GM18951 (cell line): ENCODE results near the gene PLCB1.

Experiments
- POLR2A ChIP-seq: IDR thresholded peaks from 4 replicates; pipeline ENCODE4 v1.6.1; 2011; ENCODE audit warnings: mild to moderate bottlenecking; ENCODE audit not compliant: insufficient read length, insufficient read depth; ENCODE audit errors: extremely low read depth
- in situ Hi-C: fragments of 300-500 bp; cut with MboI; formaldehyde crosslinking; loops from one replicate; pipeline ENCODE4 v1.12.0; 2022; ENCODE audit warnings: low sequenced_read_pairs, mixed read lengths, inconsistent platforms; ENCODE audit not compliant: unreplicated experiment

PLCB1 gene

DNA sequence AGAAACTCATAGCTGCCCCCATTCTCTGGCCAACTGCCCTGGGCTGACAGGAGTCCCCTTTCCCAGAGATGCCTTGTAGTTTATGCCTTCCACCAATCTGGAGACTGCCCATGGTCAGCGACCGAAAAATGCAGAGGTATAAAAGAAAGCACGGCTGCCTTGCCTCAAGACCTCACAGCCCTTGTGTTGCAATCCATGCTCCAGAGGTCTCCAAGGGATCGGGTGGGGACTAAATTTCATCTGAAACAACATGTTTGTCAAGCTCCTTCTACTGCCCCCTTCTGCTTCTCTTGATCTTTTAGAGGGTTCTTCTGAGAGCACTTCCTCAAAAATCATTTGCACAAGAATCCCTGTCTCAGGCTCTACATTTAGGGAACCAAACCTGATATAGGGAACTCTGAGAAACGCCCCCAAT lies 128.8 kb downstream of the PLCB1 start:
- in situ Hi-C loops = no loop called here
- no peak for TF ChIP-seq POLR2A

DNA sequence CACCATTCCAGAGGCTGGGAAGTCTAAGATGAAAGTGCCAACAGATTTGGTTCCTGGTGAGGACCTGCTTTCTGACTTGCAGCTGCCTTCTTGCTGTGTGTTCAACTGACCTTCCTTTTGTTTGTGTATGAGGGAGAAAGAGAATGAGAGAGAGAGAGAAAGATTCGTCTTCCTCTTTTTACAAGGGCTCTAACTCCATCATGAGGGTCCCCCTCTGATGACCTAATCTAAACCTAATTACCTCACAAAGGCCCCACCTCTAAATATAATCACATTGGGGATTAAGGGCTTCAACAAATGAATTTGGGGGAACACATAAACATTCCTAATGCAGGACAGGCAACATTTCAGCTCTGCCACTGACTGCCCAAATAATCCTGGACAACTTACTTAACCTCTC lies 130.7 kb downstream of the PLCB1 start:
- in situ Hi-C loops = no loop called here
- no peak for TF ChIP-seq POLR2A

GRCh38 chr20:8265588-8265987 lies 133.5 kb downstream of the PLCB1 start:
- no peak for TF ChIP-seq POLR2A
- in situ Hi-C loops = no loop called here

GRCh38 chr20:8267009-8267408 lies 134.9 kb downstream of the PLCB1 start:
- in situ Hi-C loops = no loop called here
- TF ChIP-seq POLR2A = no peak

DNA sequence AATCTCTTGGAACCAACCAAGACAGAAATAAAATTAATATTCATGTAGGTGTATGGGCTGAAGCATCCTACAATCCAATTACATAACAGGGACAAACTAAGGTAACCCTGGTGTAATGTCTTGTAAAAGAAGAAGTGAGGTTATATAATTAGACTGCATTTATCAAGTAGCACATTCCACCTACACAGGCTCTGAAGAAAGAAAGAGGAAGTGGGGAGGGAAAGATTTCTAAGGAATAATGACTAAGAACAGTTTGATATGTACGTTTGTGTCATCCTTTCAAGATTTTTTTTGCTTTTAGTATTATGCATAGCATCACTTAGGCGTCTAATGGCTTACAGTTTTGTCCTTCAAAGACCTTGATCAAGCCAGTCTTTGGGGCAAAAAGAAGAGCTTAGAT lies 139.7 kb downstream of the PLCB1 start:
- TF ChIP-seq POLR2A = no peak
- in situ Hi-C loops = no loop called here

DNA sequence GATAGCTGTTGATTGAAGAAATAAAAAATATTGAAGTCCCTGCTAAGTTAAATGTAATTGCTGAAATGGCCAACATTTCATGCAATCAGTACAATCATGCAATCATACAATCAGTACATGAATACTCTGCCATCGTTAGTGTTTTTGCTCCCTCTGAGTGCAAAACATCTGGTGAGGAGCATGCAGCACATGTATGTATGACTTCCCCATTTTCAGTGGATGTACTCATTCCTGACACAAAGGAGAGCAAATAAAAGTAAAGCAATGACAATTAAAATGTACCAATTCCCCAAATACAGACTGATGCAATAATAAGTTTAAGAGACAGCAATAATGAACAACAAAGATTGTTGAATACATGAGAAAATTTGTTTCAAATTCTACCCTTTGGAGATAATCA lies 140.7 kb downstream of the PLCB1 start:
- in situ Hi-C loops = no loop called here
- TF ChIP-seq POLR2A = no peak

- in situ Hi-C loops = no loop called here
- no peak for TF ChIP-seq POLR2A
Measured at GRCh38 chr20:8284902-8285301, 152.8 kb downstream of the PLCB1 start.

GRCh38 chr20:8287340-8287739 lies 155.3 kb downstream of the PLCB1 start:
- in situ Hi-C loops = no loop called here
- no peak for TF ChIP-seq POLR2A

DNA sequence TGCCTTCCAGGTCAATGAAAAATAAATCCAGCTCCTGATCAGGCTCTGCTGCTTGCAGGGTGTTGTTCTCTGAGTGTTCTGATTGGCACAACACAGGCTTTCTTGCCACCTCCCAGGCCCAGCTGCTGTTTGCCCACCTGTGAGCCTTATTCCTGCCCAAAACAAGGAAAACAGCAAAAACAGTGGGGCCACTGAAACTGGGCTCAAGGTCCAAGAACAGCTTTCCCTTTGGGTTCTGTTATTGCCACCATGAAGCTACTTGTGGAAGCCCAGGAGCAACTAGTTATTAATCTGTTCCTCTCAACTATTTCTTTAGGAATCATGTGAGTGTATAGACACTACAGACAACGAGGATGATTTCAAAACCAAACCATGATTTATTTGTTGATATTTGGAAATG lies 159.1 kb downstream of the PLCB1 start:
- no peak for TF ChIP-seq POLR2A

DNA sequence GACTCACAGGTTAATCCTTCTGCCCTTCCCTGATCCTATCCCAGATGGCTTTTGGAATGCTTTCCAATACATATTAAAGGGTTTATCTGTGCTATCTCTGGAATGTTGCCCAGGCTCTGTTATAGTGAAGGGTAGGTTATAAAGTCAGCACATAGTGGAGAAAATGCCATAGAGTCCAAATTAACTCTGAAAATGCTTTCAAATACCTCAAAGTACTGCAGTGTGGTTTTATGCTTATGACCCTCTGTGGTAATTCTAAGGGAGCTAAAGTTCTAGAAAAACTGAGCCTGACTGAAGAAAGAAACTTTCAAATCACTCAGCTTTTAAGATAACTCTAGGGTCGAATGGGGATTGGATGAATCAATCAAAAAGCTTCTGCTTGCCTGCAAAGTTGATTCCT lies 159.8 kb downstream of the PLCB1 start:
- TF ChIP-seq POLR2A = no peak
- in situ Hi-C loops = no loop called here

More for the DNA sequence above, 159.1 kb downstream of the PLCB1 start:
- in situ Hi-C loops = no loop called here

GRCh38 chr20:8292793-8293192 lies 160.7 kb downstream of the PLCB1 start:
- no peak for TF ChIP-seq POLR2A

GRCh38 chr20:8293750-8294149 lies 161.7 kb downstream of the PLCB1 start:
- no peak for TF ChIP-seq POLR2A
- in situ Hi-C loops = no loop called here

More at GRCh38 chr20:8292793-8293192, 160.7 kb downstream of the PLCB1 start:
- in situ Hi-C loops = no loop called here

- in situ Hi-C loops = no loop called here
- TF ChIP-seq POLR2A = no peak
Measured at GRCh38 chr20:8296536-8296935, 164.5 kb downstream of the PLCB1 start.

DNA sequence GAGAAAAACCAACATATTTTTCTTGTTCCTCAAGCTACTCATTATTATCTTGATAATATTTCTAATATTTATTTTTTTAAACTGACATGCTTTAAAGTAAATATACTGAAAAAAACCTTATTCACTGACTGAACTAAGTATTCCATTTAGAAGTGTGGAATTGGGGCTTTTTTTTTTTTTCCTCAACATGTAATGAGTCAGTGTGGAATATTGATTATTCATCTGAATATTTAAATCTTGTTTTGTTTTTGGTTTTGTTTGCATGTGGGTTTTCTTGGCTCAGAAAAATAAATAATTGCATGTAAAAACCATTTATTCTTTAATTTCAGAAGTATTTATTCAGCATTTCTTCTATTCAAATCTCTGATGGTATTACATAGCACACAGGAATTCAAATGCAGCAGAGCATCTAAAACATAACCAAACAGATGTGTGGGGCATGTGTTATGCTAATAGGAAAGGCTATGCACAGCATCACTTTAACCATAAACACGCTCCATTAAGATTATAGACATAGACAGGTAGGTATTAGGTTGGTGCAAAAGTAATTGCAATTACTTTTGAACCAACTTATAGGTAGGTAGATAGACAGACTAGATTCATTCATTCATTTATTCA lies 166.5 kb downstream of the PLCB1 start:
- in situ Hi-C loops = no loop called here
- no peak for TF ChIP-seq POLR2A

GRCh38 chr20:8299921-8300320 lies 167.9 kb downstream of the PLCB1 start:
- TF ChIP-seq POLR2A = no peak
- in situ Hi-C loops = loop anchor here (25.0 kb wide), 1 partner anchor 163 kb away; the partner anchor contains the start of gene PLCB1
